Measurements from ENCODE around the gene FLRT2.

The FLRT2 gene

GRCh38 chr14:85601690-85602089 lies 71.7 kb downstream of the FLRT2 start:
- no peak for DNase-seq

- DNase-seq: no peak
These were observed 72.4 kb downstream of the FLRT2 start for GRCh38 chr14:85602345-85602744.

GRCh38 chr14:85604021-85604420 lies 74.1 kb downstream of the FLRT2 start:
- DNase-seq: no peak

GRCh38 chr14:85604714-85605113 lies 74.8 kb downstream of the FLRT2 start:
- DNase-seq: no peak

- DNase-seq: no peak
These were observed 77.7 kb downstream of the FLRT2 start for GRCh38 chr14:85607651-85608081.

- no peak for DNase-seq
These were observed 83.6 kb downstream of the FLRT2 start for GRCh38 chr14:85613496-85613895.

- no peak for DNase-seq
These were observed 86.5 kb downstream of the FLRT2 start for GRCh38 chr14:85616386-85616885.

- DNase-seq: no peak
These were observed 86.9 kb downstream of the FLRT2 start for GRCh38 chr14:85616886-85617285.

- DNase-seq: no peak
These were observed 87.8 kb downstream of the FLRT2 start for GRCh38 chr14:85617791-85618190.

GRCh38 chr14:85618390-85618789 lies 88.4 kb downstream of the FLRT2 start:
- DNase-seq: no peak

- no peak for DNase-seq
These were observed 89.0 kb downstream of the FLRT2 start for GRCh38 chr14:85618978-85619377.

GRCh38 chr14:85619851-85620250 lies 89.9 kb downstream of the FLRT2 start:
- no peak for DNase-seq

GRCh38 chr14:85620947-85621346 lies 91.0 kb downstream of the FLRT2 start:
- no peak for DNase-seq

- no peak for DNase-seq
These were observed 92.2 kb downstream of the FLRT2 start for GRCh38 chr14:85622106-85622505.

- DNase-seq: no peak
These were observed 93.2 kb downstream of the FLRT2 start for GRCh38 chr14:85622986-85623685.

GRCh38 chr14:85625925-85626585 lies 96.1 kb downstream of the FLRT2 start:
- no peak for DNase-seq

GRCh38 chr14:85634205-85634604 lies 104.3 kb downstream of the FLRT2 start:
- no peak for DNase-seq

GRCh38 chr14:85644211-85644610 lies 114.3 kb downstream of the FLRT2 start:
- DNase-seq: no peak

GRCh38 chr14:85653029-85653428 lies 123.1 kb downstream of the FLRT2 start:
- DNase-seq: no peak

GRCh38 chr14:85660243-85660922 lies 130.4 kb downstream of the FLRT2 start:
- no peak for DNase-seq

GRCh38 chr14:85662096-85662495 lies 132.2 kb downstream of the FLRT2 start:
- no peak for DNase-seq

- DNase-seq: no peak
These were observed 133.3 kb downstream of the FLRT2 start for GRCh38 chr14:85663256-85663655.

GRCh38 chr14:85663667-85664066 lies 133.7 kb downstream of the FLRT2 start:
- no peak for DNase-seq

- no peak for DNase-seq
These were observed 146.0 kb downstream of the FLRT2 start for GRCh38 chr14:85675957-85676356.

Data from stimulated activated naive CD4-positive, alpha-beta T cell treated with Interleukin-2 at 50 U/mL for 16 hours (primary cell).